ENCODE data around the gene AGTPBP1.

DNA sequence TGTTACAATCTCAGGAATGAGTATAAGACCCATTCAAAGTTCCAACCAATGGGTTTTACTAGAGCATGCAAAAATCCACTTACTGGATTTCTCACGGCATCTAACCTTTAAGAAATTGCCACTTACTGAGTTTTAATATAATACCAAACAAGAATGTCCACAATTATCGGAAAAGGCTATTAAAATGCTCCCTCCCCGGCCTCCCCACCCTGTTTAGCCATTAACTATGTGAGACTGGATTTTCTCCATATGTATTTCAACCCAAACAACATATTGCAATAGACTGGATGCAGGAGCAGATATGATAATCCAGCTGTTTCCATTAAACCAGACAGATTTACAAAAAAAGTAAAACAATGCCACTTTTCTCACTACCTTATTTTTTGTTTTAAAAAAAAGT is 4.1 kb downstream of the AGTPBP1 start:
- TF ChIP-seq, protein P1, sequence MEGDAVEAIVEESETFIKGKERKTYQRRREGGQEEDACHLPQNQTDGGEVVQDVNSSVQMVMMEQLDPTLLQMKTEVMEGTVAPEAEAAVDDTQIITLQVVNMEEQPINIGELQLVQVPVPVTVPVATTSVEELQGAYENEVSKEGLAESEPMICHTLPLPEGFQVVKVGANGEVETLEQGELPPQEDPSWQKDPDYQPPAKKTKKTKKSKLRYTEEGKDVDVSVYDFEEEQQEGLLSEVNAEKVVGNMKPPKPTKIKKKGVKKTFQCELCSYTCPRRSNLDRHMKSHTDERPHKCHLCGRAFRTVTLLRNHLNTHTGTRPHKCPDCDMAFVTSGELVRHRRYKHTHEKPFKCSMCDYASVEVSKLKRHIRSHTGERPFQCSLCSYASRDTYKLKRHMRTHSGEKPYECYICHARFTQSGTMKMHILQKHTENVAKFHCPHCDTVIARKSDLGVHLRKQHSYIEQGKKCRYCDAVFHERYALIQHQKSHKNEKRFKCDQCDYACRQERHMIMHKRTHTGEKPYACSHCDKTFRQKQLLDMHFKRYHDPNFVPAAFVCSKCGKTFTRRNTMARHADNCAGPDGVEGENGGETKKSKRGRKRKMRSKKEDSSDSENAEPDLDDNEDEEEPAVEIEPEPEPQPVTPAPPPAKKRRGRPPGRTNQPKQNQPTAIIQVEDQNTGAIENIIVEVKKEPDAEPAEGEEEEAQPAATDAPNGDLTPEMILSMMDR (IDR thresholded peaks at IDR 0.05; ENCODE audit: low read depth, low read length) = no peak
- TF ChIP-seq EZH2phosphoT487 (IDR thresholded peaks at IDR 0.05; ENCODE audit: low read depth) = no peak

All from OCI-LY3 (cell line).